HG02678 (cell line): Measurements from ENCODE around the gene DCN.

ENCODE experiments used
- ATAC-seq: cut with Tn5 transposase; IDR thresholded peaks from one replicate; pipeline ENCODE4 v1.9.1; 2021; ENCODE audit warnings: mild to moderate bottlenecking, moderate library complexity; ENCODE audit not compliant: unreplicated experiment

DCN gene

DNA sequence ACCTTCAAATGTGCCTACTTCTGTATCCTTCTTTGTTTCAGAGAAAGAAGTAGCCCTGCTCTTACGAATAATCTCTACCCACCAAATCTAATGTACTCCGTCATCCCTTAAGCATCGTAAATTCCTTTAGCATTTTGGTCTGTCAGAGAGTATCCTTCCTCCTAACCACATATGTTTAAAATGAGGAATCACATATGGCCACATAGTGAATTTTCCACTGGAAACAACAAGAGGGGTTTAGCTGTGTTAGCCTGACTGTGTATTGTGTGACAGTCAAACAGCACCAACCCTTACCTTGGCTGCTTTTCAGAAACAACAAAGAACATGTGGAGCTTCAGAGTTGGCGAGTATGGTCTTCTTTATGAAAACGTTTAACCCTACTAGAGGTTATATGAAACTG, 76.8 kb downstream of the DCN start:
- ATAC-seq, result no peak

GRCh38 chr12:91104812-91105466, 77.7 kb downstream of the DCN start:
- peak; percentile 65 for ATAC-seq

- no peak for ATAC-seq
These were observed 79.0 kb downstream of the DCN start for GRCh38 chr12:91103624-91104023.

- ATAC-seq, result no peak
These were observed 79.5 kb downstream of the DCN start for GRCh38 chr12:91103101-91103500.

- ATAC-seq, result no peak
These were observed 81.7 kb downstream of the DCN start for GRCh38 chr12:91100906-91101305.

DNA sequence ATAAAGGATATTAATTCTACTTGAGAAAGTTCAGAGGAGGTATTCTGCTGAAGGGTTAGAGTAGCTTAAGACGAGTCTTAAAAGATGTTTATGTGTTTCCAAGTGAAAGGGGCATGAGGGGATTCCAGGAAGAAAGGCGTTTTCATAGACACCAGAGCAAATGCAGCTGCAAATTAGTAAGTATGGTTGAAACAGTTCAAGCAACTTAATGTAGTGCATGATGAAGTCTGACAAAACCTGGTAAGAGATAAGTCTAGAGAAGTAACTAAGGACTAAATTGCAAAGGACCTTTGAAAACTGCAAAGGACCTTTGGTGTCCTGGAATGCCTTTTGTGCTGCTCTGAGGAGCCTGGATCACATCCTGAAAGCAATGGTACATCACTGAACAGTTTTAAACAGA, 82.8 kb downstream of the DCN start:
- no peak for ATAC-seq

DNA sequence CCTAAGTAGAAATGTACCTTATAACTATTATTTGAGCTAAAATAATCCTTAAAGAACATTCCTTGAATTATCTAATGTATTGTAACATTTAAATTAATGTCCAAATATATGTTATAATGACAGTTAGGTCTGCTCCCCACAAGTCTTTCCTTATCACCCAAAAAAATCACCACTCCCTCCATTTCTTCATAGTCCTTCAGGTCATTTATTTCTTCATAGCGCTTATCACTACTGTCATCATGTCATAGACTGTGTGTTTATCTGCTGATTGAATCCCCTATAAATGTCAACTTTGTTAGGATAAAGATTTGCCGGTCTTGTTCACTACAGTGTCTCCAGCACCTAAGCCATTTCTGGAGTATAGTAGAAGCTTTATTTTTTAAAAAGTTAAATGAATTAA, 83.3 kb downstream of the DCN start:
- no peak for ATAC-seq

GRCh38 chr12:91098941-91099340, 83.7 kb downstream of the DCN start:
- ATAC-seq, result no peak

GRCh38 chr12:91098461-91098860, 84.2 kb downstream of the DCN start:
- no peak for ATAC-seq

- ATAC-seq, result no peak
These were observed 87.7 kb downstream of the DCN start for GRCh38 chr12:91094957-91095356.

GRCh38 chr12:91094032-91094662, 88.5 kb downstream of the DCN start:
- ATAC-seq, result no peak

- ATAC-seq, result no peak
These were observed 89.3 kb downstream of the DCN start for GRCh38 chr12:91093341-91093740.

- no peak for ATAC-seq
These were observed 90.5 kb downstream of the DCN start for GRCh38 chr12:91091916-91092715.
